GM18519 (cell line): ENCODE measurements around the gene TMEM169.

Source experiments
- ATAC-seq: cut with Tn5 transposase; IDR thresholded peaks from one replicate; pipeline ENCODE4 v1.9.1; 2021; ENCODE audit warnings: mild to moderate bottlenecking, moderate library complexity; ENCODE audit not compliant: unreplicated experiment, low FRiP score

Gene TMEM169

DNA sequence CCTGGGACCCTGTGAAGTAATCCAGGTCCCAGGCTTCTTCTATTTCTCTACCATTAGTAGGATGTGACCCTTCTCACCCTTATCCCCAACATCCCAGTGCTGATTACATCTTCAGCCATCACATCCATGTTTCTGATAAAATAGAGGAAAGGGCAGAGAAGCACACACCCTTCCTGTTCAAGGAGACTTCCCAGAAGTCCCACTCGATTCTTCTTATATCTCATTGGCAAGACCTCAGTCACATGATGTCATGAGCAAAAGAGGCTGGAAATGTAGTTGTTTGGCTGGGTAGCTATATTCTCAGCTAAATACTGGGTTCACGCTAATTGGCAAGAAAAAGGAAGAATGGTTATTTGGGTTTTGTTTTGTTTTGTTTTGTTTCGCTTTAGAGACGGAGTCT lies 19.4 kb downstream of the TMEM169 start:
- ATAC-seq, result no peak

DNA sequence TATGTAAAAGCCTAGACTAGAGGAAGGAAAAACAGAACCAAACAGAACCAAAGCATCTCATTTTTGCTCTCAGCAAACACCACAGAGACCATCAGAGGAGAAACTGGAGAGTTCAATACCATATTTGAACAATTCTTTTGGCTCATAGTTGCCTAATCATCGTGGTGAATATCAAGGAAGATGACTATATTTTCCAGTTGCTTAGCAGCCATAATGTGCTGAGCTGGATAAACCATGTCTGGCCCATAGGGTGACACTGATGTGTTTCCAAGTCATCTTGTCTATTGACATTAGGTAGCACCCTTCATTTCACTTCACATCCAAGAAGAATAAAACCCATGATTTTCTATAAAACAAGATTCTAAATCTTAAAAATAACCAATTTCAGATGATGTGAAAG lies 21.5 kb downstream of the TMEM169 start:
- ATAC-seq, result no peak

DNA sequence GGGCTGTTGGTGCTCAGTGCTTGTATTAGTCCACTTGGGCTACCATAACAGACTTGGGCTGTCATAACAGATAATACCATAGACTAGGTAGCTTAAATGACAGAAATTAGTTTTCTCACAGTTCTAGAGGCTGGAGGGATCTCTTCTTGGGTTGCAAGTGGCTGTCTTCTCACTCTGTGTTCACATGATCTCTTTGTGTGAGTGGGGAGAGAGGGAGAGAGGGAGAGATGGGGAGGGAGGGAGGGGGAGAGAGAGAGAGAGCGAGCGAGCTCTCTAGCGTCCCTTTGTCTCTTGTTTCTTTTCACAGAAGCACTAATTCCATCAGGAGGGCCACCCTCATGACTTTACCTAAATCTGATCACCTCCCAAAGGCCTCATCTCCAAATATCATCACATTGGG lies 23.0 kb downstream of the TMEM169 start:
- no peak for ATAC-seq

DNA sequence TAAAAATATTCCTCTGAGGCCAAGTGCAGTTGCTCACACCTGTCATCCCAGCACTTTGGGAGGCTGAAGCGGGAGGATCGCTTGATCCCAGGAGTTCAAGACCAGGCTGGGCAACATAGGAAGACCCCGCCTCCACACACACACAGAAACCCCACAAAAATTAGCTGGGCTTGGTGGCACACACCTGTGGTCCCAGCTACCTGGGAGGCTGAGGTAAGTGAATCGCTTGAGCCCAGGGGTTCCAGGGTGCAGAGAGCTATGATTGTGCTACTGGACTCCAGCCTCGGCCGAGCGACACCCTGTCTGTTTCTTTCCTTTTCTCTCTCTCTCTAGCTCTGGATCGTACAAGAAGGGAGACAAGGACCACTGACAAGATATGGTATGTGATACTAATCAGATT lies 25.6 kb downstream of the TMEM169 start:
- ATAC-seq, result no peak

DNA sequence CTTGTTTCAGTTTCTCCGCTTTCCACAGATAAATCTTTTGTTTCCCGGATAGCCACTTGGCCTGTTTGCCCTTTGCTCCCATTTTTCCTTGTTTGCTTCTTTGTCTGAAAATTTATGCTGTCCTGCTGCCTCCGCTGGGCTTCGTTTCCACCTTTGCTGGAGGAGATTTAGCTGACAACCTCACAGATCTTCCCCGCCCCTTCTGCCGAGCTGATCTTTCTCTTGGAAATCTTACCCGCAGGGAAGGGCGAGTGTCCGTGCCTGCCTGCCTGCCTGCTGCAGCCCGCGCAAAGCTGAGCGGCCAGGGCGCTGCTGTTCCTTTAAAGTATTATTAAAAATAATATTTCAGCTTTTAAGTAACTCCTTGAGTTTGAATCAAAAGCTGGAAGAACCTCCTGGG lies 26.0 kb downstream of the TMEM169 start:
- ATAC-seq, result no peak

DNA sequence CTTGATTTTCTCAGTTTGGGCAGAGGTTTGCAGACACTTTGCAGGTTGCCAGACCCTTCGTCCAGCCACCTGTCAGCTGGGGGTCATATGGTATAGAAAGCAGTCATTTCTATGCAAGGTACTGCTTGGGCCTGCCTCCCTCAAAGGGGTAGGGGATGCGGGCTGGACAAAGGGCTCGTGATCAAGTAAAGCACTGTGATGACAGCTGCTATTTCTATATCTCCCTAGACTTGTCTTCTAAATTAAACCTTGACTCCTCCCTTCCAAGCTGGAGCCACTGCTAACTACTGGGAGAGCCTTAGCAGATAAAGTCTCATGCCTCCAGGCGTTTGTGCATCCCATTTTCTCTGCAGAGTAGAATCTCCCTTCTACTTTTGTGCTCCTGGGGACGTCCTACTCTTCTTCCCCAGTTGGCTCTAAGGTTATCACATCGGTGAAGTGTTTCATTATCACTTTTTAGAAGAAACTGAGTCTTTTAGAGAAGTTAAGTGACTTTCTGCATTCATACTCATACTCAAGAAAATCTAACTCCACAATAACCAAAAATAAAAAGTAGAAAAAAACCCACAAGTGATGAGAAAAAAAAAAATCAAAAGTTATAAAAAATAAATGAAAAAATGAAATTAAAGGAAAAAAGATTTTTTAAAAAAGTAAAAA lies 26.7 kb downstream of the TMEM169 start:
- no peak for ATAC-seq

DNA sequence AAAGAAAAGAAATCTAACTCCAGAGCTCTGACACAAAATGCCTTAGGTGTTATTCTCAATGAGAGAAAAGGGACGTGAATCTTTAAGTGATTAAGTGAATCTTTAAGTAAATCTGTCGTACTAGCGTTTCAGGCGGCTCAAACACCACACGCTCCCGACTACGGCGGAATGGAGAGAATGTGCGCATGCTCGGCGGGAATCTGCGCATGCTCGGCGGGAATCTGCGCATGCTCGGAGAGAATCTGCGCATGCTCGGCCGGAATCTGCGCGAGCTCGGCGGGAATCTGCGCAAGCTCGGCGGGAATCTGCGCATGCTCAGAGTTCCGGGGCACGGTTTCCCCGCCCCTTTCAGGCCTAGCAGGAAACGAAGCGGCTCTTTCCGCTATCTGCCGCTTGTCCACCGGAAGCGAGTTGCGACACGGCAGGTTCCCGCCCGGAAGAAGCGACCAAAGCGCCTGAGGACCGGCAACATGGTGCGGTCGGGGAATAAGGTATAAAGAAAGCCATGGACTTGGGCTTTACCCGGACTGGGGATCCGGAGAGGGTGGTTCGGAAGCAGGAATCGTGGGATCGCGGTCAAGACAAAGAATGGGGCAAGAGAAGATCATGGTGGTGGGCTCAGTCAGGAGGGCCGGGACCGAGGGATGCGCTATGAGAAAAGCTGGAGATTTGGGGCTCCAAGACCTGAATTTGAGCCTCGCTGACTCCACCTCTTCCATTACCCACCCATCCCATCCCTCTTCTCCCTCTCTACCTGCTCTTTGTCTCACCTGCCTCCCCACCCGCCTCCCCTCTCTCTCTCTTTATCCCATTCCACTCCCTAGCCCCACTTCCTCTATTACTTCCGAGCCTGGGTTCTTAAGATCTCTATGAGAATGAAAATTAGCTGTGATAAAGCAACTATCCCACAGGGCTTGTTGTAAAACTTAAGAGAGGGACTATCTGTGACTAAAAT lies 27.5 kb downstream of the TMEM169 start, which contains the start of gene XRCC5:
XRCC5 (plus strand) TSS at position 382 of the 955 bp plus-strand sequence; CDS start at position 471, 89 bp downstream.
- peak; percentile 34 for ATAC-seq

DNA sequence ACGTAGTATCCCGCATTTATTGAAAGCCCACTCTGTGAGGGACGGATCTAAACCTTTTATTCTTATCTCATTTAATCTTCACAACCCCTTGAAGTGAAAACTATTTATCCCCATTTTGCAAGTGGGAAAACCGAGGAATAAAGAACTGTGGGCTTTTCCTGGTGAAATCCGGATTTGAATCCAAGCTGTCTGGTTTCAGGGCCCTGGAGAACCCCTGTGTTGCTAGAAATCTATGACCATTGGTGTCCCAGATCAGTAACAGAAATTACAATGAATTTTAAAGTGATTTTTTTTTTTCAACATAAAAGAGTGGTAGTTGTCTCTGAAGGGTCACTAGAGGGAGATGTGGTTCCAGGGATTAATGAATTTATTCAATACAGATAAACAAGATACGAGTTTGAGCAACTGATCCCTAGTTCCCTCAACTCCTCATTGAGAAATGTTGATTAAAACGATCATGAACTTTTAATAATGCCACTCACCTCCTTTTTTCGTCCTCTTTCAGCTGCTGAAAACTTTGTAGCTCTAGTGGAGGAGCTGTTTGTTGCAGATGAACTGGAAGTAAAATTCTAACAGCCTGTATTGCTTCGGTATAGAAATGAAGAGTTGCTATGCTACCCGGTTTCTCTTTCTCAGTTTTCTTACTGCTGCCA lies 28.4 kb downstream of the TMEM169 start:
- no peak for ATAC-seq

DNA sequence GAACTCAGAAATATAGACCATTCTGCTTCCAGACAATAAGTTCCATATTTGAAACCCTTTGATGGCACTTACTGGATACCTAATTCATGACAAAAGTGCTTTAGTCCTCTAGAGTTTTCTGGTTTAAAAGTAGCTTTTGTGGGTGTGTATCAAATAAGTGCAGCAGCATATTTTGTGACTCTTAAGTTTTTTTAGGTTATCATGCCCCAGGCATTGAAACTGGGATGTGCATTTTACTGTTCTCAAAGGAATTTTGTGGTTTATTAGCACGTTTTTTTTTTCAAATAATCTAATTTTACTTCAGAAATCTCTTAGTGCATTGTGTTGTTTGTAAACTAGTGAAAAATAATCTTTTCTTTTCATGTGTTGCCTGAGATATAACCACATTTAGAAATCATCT lies 28.9 kb downstream of the TMEM169 start:
- no peak for ATAC-seq

DNA sequence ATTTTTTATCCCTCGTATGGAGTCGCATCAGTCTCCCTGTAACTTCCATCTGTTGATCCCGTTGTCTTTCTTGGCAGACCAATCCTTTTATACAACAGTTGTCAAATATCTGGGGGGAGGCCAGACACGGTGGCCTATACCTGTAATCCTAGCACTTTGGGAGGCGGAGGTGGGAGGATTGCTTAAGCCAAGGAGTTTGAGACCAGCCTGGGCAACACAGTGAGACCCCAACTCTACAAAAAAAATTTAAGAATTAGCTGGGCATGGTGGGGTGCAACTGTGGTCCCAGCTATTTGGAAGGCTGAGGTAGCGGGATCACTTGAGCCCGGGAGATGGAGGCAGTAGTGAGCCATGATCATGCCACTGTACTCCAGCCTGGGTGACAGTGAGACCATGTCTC lies 29.4 kb downstream of the TMEM169 start:
- no peak for ATAC-seq

DNA sequence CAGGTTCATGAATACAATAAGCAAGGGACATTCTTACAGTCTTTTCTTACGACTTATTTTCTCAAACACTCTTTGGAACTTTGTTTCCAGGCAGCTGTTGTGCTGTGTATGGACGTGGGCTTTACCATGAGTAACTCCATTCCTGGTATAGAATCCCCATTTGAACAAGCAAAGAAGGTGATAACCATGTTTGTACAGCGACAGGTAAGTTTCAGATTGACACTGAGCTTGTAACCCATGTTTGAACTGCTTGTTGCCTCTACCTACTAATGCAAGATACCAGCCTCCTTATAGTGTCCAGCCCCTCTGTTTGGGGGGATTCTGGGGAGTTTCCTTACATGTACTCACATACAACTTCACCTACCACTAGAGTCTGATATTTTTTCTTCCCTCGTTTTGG lies 31.2 kb downstream of the TMEM169 start:
- ATAC-seq, result no peak

DNA sequence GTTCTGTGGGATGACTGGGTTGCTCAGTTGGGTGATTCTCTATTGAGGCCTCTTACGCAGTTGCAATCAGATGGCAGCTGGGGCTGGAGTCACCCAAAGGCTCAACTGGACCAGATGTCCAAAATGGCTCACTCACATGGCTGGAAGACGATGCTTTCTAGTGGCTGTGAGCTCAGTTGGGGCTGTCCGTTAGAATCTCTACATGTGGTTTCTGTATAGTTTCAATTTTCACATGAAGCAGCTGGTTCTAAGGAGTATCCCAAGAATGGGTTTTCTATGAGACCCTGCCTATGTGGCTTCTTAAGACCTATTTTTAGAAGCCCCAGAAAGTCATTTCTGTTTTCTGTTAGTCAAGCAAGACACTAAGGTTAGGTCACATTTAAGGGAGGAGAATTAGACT lies 31.9 kb downstream of the TMEM169 start:
- peak; percentile 79 for ATAC-seq

DNA sequence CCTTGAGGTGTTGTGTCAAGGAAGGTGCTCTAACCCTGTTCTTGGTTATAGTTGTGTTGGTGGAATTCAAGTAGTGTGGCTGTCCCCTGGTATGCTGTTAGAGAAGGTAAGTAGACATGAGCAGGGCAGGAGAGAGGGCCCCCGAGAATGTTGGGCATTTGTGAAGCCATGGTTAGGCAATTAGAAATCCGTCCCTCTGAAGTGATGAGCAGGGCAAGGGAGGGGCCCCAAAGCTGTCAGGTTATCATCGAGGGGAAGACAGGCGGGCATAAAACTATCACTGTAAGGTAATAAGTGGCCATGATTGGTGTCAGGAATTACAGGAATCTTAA lies 32.6 kb downstream of the TMEM169 start:
- ATAC-seq, result no peak

DNA sequence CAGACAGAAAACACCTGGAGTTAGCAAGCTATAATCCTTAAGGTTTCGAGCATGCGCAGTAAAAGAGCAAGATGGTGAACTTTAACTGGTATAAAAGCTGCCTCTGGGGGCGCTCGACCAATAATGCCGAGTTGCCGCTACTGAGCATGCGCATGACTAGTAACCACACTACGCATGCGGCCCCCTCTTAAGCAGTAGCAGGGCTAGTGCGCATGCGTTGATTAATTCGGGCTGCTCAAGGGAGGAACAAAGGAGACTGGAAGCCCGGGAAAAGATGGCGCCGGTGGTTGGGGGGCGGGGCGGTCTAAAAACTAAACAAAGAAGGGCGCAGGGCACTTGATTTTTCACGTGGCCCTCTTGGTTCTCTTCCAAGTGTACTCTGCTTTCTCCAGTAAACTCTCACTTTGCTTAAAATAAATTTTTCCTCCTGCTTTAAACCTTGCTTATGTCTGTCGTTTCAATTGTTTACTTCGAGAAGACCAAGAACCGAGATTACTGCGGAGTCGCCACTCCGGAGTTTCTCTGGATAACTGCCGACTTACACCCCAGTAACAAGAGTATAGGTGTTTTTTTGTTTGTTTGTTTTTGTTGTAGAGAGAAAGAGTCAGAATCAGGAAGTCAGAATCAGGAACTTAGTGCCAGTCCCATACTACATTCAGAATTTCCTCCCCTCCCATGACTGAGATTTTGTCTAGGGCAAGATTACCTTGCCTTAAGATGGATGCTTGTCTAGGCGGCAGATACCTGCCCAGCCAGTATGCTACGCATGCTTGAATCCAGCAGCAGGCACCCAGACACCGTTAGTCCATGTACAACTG lies 33.2 kb downstream of the TMEM169 start:
- peak; percentile 30 for ATAC-seq

DNA sequence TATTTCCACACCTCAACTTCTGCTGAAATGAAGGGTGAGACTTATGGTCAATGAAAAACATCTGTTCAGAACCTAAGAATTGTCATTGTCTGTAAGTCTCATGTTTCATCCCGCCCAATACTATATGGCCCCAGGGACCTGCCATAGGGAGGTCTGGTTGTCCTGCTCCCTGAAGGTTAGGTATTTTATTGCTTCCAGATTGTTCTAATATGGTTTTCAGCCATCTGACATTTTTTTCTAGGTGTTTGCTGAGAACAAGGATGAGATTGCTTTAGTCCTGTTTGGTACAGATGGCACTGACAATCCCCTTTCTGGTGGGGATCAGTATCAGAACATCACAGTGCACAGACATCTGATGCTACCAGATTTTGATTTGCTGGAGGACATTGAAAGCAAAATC lies 34.7 kb downstream of the TMEM169 start:
- no peak for ATAC-seq

DNA sequence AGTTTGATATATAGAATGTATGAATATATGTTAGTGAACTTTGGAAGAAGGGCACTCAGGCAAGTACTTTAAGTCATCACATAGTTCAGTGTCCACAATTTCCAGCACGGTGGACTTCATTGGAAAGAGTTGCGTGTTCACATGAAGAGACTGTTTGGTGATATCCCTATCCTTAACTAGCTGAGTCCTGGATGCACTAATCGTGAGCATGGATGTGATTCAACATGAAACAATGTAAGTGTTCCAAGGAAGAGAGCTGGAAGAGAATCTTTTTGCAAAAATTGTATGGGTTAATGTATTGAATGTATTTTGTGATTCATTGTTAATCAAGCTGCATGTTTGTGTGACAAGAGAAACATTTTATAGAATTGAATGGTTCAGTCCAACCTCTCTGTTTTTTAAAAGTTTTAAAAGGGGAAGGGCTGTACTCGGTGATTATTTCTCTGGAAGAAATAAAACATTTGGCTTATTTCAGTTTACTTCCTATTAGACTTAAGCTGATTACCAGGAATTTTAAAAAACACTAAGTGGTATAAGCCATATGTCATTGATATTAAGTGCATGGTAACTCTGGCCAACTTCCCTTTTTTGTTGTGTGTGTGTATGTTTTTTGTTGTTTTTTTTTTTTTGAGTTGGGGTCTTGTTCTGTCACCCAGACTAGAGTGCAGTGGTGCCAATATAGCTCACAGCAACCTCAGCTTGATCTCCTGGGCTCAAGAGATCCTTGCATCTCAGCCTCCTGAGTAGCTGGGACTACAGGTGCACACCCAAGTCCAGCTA lies 36.0 kb downstream of the TMEM169 start:
- ATAC-seq, result no peak

DNA sequence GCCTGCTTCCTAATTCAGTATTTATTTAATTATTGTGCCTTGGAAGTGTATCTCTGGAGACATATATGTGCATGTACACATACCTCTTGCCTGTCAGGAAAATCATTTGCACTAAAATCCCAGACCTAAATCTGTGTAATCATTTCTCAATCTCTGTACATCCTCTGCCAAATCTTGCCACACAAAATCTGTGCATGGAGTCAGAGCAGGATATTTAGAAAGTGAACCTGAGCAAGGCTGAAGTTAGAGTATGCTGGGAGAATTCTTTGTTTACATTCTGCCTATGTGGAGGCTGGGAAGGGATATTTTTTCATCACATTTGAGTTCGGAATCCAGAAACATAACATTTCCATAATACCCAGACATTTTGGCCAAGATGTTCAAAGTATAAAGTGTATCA lies 36.8 kb downstream of the TMEM169 start:
- ATAC-seq, result no peak

DNA sequence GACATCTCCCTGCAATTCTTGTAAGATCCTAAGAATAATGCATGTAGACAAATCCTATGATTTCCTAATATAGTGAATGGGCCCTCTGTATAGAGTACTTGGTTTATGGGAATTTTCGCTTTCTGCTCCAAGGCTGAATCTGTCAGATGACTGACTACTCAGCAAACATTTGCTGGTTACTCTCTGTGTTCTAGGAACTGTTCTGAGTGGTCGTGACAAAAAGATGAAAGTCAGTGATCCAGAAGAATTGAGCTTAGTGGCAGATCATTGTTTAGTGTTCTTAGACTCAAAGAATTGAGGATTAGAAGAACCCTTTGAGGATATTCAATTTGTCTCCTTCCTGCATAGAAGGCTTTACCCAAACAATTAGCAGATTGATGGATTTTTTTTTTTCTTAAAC lies 37.4 kb downstream of the TMEM169 start:
- no peak for ATAC-seq

DNA sequence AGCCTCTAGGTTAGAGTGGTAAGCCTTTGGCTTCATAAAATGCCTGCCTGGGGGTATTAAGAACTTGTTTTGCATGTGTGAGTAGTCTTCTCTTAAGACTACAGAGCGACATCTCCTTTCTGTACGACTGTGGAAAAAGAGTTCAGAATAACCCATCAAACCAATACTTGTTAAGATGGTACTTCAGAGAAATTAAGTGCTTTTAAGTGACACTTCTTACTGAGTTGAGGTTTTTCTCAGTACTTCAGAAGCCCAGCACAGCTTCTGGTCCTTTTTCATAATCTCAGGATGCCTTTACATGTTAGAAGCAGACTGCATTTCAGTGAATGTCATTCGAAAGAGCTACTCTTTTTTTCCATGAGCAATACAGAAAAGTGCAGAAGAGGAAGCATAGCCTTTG lies 38.3 kb downstream of the TMEM169 start:
- ATAC-seq, result no peak

DNA sequence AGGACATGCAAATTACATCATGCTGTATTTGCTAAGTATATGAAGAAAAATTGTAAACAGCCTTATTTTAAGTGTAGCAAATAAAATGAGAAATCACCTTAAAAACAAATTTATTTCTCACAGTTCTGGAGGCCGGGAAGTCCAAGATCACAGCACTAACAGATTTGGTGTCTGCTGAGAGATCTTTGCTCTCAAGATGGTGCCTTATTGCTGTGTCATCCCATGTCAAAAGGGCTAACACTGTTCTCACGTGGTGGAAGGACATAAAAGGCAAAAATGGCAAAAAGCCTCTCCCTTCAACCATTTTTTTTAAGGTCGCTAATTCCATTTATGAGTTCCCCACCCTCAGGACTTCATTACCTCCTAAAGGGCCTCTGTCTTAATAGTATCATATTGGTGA lies 39.5 kb downstream of the TMEM169 start:
- ATAC-seq, result no peak
